H9 (cell line): ENCODE results near the gene MBP. TPM values are rescaled to one million over a fixed set of nuclear protein-coding genes. Genes with fewer than 3 reads are reported as not detected.

Source experiments
- DNase-seq: peaks from one replicate; pipeline ENCODE4 v3.0.0-alpha.2; 2017
- H2AFZ ChIP-seq: one replicate; pipeline ENCODE4 v1.6.1; 2013; ENCODE audit warnings: mild to moderate bottlenecking, low read length, control low read depth, moderate library complexity
- H2AK5ac ChIP-seq: 2 replicates; pipeline ENCODE4 v1.6.1; 2013; ENCODE audit warnings: low read length, control low read depth, mixed read lengths; ENCODE audit not compliant: insufficient read length
- H2BK120ac ChIP-seq: one replicate; pipeline ENCODE4 v1.6.1; 2013; ENCODE audit warnings: low read depth, mild to moderate bottlenecking, low read length, control low read depth, inconsistent platforms; ENCODE audit not compliant: poor library complexity, severe bottlenecking
- H2BK12ac ChIP-seq: 2 replicates; pipeline ENCODE4 v1.6.1; 2013; ENCODE audit warnings: low read length, control low read depth, mixed read lengths, low read depth; ENCODE audit not compliant: insufficient read length
- H2BK15ac ChIP-seq: 2 replicates; pipeline ENCODE4 v1.6.1; 2013; ENCODE audit warnings: low read depth, low read length, control low read depth
- H2BK20ac ChIP-seq: one replicate; pipeline ENCODE4 v1.6.1; 2013; ENCODE audit warnings: low read depth, mild to moderate bottlenecking, low read length, control low read depth, inconsistent platforms; ENCODE audit not compliant: poor library complexity, severe bottlenecking
- H2BK5ac ChIP-seq: 2 replicates; pipeline ENCODE4 v1.6.1; 2013; ENCODE audit warnings: low read length, control low read depth, mixed read lengths; ENCODE audit not compliant: insufficient read length
- H3K14ac ChIP-seq: 2 replicates; pipeline ENCODE4 v1.6.1; 2013; ENCODE audit warnings: low read length, control low read depth; ENCODE audit not compliant: insufficient read depth
- H3K18ac ChIP-seq: 2 replicates; pipeline ENCODE4 v1.6.1; 2013; ENCODE audit warnings: low read depth, mild to moderate bottlenecking, mixed read lengths, low read length, control low read depth; ENCODE audit not compliant: insufficient read length
- H3K23ac ChIP-seq: 2 replicates; pipeline ENCODE4 v1.6.1; 2013; ENCODE audit warnings: low read length, control low read depth, mixed read lengths, low read depth; ENCODE audit not compliant: insufficient read length
- H3K23me2 ChIP-seq: 2 replicates; pipeline ENCODE4 v1.6.1; 2013; ENCODE audit warnings: low read depth, mild to moderate bottlenecking, mixed read lengths, low read length, control low read depth; ENCODE audit not compliant: insufficient read length, poor library complexity, severe bottlenecking
- H3K27ac ChIP-seq: 2 replicates; pipeline ENCODE4 v1.5.1; 2013; ENCODE audit warnings: low read length, control low read depth, mixed read lengths, low read depth; ENCODE audit not compliant: insufficient read length
- H3K27me3 ChIP-seq: 2 replicates; pipeline ENCODE4 v1.6.1; 2013; ENCODE audit warnings: low read length, control low read depth, inconsistent platforms; ENCODE audit not compliant: insufficient read depth
- H3K4ac ChIP-seq: 2 replicates; pipeline ENCODE4 v1.6.1; 2013; ENCODE audit warnings: low read depth, mild to moderate bottlenecking, control low read depth, inconsistent platforms, low read length, moderate library complexity
- H3K4me1 ChIP-seq: 2 replicates; pipeline ENCODE4 v1.6.1; 2013; ENCODE audit warnings: low read length, control low read depth, inconsistent platforms; ENCODE audit not compliant: insufficient read depth
- H3K4me2 ChIP-seq: 2 replicates; pipeline ENCODE4 v1.6.1; 2013; ENCODE audit warnings: low read length, control low read depth, mixed read lengths; ENCODE audit not compliant: insufficient read length, insufficient read depth
- H3K56ac ChIP-seq: 2 replicates; pipeline ENCODE4 v1.6.1; 2013; ENCODE audit warnings: low read depth, mild to moderate bottlenecking, mixed read lengths, low read length, control low read depth; ENCODE audit not compliant: insufficient read length
- H3K79me1 ChIP-seq: 2 replicates; pipeline ENCODE4 v1.6.1; 2013; ENCODE audit warnings: low read depth, mild to moderate bottlenecking, moderate library complexity, low read length, control low read depth, inconsistent platforms; ENCODE audit not compliant: insufficient read depth, poor library complexity, severe bottlenecking
- H3K79me2 ChIP-seq: 2 replicates; pipeline ENCODE4 v1.6.1; 2013; ENCODE audit warnings: low read length, control low read depth, inconsistent platforms; ENCODE audit not compliant: insufficient read depth
- H3K9ac ChIP-seq: 2 replicates; pipeline ENCODE4 v1.6.1; 2013; ENCODE audit warnings: low read length, control low read depth, mixed read lengths; ENCODE audit not compliant: insufficient read length; ENCODE audit errors: extremely low read depth
- H3K9me3 ChIP-seq: one replicate; pipeline ENCODE4 v1.6.1; 2013; ENCODE audit warnings: low read depth, low read length, inconsistent platforms; ENCODE audit not compliant: control insufficient read depth
- H3T11ph ChIP-seq: one replicate; pipeline ENCODE4 v1.6.1; 2013; ENCODE audit warnings: mild to moderate bottlenecking, low read length, control low read depth, inconsistent platforms
- H4K20me1 ChIP-seq: one replicate; pipeline ENCODE4 v1.6.1; 2013; ENCODE audit not compliant: control insufficient read depth, insufficient read length, insufficient read depth
- H4K5ac ChIP-seq: 2 replicates; pipeline ENCODE4 v1.6.1; 2013; ENCODE audit warnings: low read depth, mild to moderate bottlenecking, mixed read lengths, low read length, control low read depth; ENCODE audit not compliant: insufficient read length
- H4K8ac ChIP-seq: replicated peaks from 2 replicates; pipeline ENCODE4 v1.6.1; 2013; ENCODE audit warnings: low read length, control low read depth, mixed read lengths, low read depth; ENCODE audit not compliant: insufficient read length
- H4K91ac ChIP-seq: 2 replicates; pipeline ENCODE4 v1.6.1; 2013; ENCODE audit warnings: low read depth, mild to moderate bottlenecking, moderate library complexity, mixed read lengths, low read length, control low read depth; ENCODE audit not compliant: insufficient read length
- H3K27ac Mint-ChIP-seq, 3 experiments: 2 replicates in 2 of 3; 3 replicates in 1 of 3; pipeline ENCODE4 v1.8.0; 2020 to 2021; ENCODE audit warnings: mixed read lengths in 3 of 3, mild to moderate bottlenecking in 1 of 3, moderate library complexity in 1 of 3
- H3K27me3 Mint-ChIP-seq: 2 replicates; pipeline ENCODE4 v1.8.0; 2021; ENCODE audit warnings: low read depth, mild to moderate bottlenecking, moderate library complexity, mixed read lengths
- H3K36me3 Mint-ChIP-seq, 3 experiments: 2 replicates in 2 of 3; 3 replicates in 1 of 3; pipeline ENCODE4 v1.8.0; 2020 to 2021; ENCODE audit warnings: low read depth in 3 of 3, mixed read lengths in 3 of 3; ENCODE audit not compliant: insufficient read depth in 1 of 3
- H3K4me1 Mint-ChIP-seq, 2 experiments: 2 replicates each; pipeline ENCODE4 v1.8.0; 2020; ENCODE audit warnings: mixed read lengths in 2 of 2
- H3K4me3 Mint-ChIP-seq, 2 experiments: 2 replicates in 1 of 2; 3 replicates in 1 of 2; pipeline ENCODE4 v1.8.0; 2020 to 2021; ENCODE audit warnings: mild to moderate bottlenecking in 2 of 2, mixed read lengths in 2 of 2, moderate library complexity in 1 of 2
- H3K9me3 Mint-ChIP-seq, 2 experiments: 2 replicates in 1 of 2; 3 replicates in 1 of 2; pipeline ENCODE4 v1.8.0; 2020; ENCODE audit warnings: mild to moderate bottlenecking in 2 of 2, mixed read lengths in 2 of 2, moderate library complexity in 1 of 2
- CTCF ChIP-seq: fragments of 200-600 bp; sonication (generic); conservative IDR thresholded peaks from 3 replicates; pipeline ENCODE4 v1.8.0; 2021; ENCODE audit warnings: antibody characterized with exemption, mild to moderate bottlenecking
- WGBS: extraction: QIAGEN DNeasy Blood & Tissue Kit; methylation state at CpG from one replicate; pipeline ENCODE4 v1.1.7; 2013; ENCODE audit warnings: missing lambda C conversion rate, low lambda C conversion rate, mixed read lengths; ENCODE audit not compliant: insufficient read length; ENCODE audit errors: extremely low coverage; 5-methylcytosine and 5-hydroxymethylcytosine counted together
- total RNA-seq: library from RNA; stranded (reverse); gene quantifications from 2 replicates; pipeline ENCODE4 v1.2.1, GENCODE V29; 2021

Gene MBP
- total RNA-seq, 1 experiment from 2014 or later = 8.6 TPM

- H3T11ph ChIP-seq = no peak overlapping the region
- H2AK5ac ChIP-seq = no peak overlapping the region
- H2BK15ac ChIP-seq = no peak overlapping the region
- no peak overlapping the region for H3K56ac ChIP-seq
- H4K91ac ChIP-seq = no peak overlapping the region
- no peak overlapping the region for H2BK120ac ChIP-seq
- no peaks in the 10 kb centered on the region for H3K79me1 ChIP-seq
- no peak overlapping the region for H4K5ac ChIP-seq
- no peaks in the 10 kb centered on the region for H3K23me2 ChIP-seq
- no peak overlapping the region for H3K4ac ChIP-seq
- H2BK12ac ChIP-seq = no peak overlapping the region
- H4K20me1 ChIP-seq = no peaks in the 10 kb centered on the region
- no peaks in the 10 kb centered on the region; the same call in 1 of the 2 replicates for H3K4me1 ChIP-seq
- DNase-seq = no peak
- no peak overlapping the region for H2BK5ac ChIP-seq
- H4K8ac ChIP-seq = no peak overlapping the region
- H3K9ac ChIP-seq = no peak overlapping the region
- no peak overlapping the region for H3K27ac ChIP-seq
- Mint-ChIP-seq H3K9me3 (no peaks in the 10 kb centered on the region), H3K27ac (peak overlapping the region in 1 of 3 experiments; percentile 45; a peak in 1 of 7 replicates), H3K4me1 (peaks cover 18 to 25% of the 10 kb centered on the region in 2 experiments), H3K27me3 (no peaks in the 10 kb centered on the region), H3K4me3 (no peak overlapping the region), H3K36me3 (peaks cover 0 to 5% (median 0%) of the 10 kb centered on the region in 3 experiments; a peak in 2 of 7 replicates)
- H3K79me2 ChIP-seq = no peaks in the 10 kb centered on the region
- no peak overlapping the region for H3K14ac ChIP-seq
- H3K18ac ChIP-seq = no peak overlapping the region
- H3K27me3 ChIP-seq = no peaks in the 10 kb centered on the region
- TF ChIP-seq CTCF = no peak
- H3K4me2 ChIP-seq = no peak overlapping the region
- H2BK20ac ChIP-seq = no peak overlapping the region
- no peak overlapping the region for H3K23ac ChIP-seq
- no CpG with 5 or more reads among the region's 13 CpGs for WGBS
- no peaks in the 10 kb centered on the region for H3K9me3 ChIP-seq
- no peak overlapping the region for H2AFZ ChIP-seq
These were observed 62.7 kb downstream of the MBP start for GRCh38 chr18:77069931-77070330.
